Hepatocyte (in vitro differentiated cells): ENCODE measurements around the gene ANXA9. TPM values are rescaled to one million over a fixed set of nuclear protein-coding genes. Genes with fewer than 3 reads are reported as not detected.

ENCODE experiments used
- DNase-seq: peaks from one replicate; pipeline ENCODE4 v3.0.0-alpha.2; 2016; ENCODE audit warnings: low spot score
- H2AFZ ChIP-seq: fragments of 200-600 bp; sonication (generic); 2 replicates; pipeline ENCODE4 v1.6.0; 2016; ENCODE audit warnings: antibody characterized with exemption, mild to moderate bottlenecking
- H3K27ac ChIP-seq: fragments of 200-600 bp; sonication (generic); 2 replicates; pipeline ENCODE4 v1.5.1; 2016; ENCODE audit warnings: mild to moderate bottlenecking
- H3K27me3 ChIP-seq: fragments of 200-600 bp; sonication (generic); 2 replicates; pipeline ENCODE4 v1.6.1; 2016
- H3K36me3 ChIP-seq: fragments of 200-600 bp; sonication (generic); replicated peaks from 2 replicates; pipeline ENCODE4 v1.5.1; 2016; ENCODE audit warnings: low read depth; ENCODE audit not compliant: insufficient read depth
- H3K4me1 ChIP-seq: fragments of 200-600 bp; sonication (generic); 2 replicates; pipeline ENCODE4 v1.5.1; 2016; ENCODE audit warnings: mild to moderate bottlenecking, moderate library complexity; ENCODE audit not compliant: insufficient read depth
- H3K4me2 ChIP-seq: fragments of 200-600 bp; sonication (generic); 2 replicates; pipeline ENCODE4 v1.6.0; 2016
- H3K4me3 ChIP-seq: fragments of 200-600 bp; sonication (generic); 2 replicates; pipeline ENCODE4 v1.5.1; 2016; ENCODE audit warnings: mild to moderate bottlenecking
- H3K79me2 ChIP-seq: fragments of 200-600 bp; sonication (generic); 2 replicates; pipeline ENCODE4 v1.6.0; 2017; ENCODE audit warnings: mild to moderate bottlenecking
- H3K9me2 ChIP-seq: fragments of 200-600 bp; sonication (generic); replicated peaks from 2 replicates; pipeline ENCODE4 v1.6.0; 2017; ENCODE audit warnings: mild to moderate bottlenecking; ENCODE audit not compliant: insufficient read depth
- H3K9me3 ChIP-seq: fragments of 200-600 bp; sonication (generic); 2 replicates; pipeline ENCODE4 v1.5.1; 2016; ENCODE audit warnings: low read depth, mild to moderate bottlenecking
- H4K20me1 ChIP-seq: fragments of 200-600 bp; sonication (generic); 2 replicates; pipeline ENCODE4 v1.6.0; 2016; ENCODE audit warnings: mild to moderate bottlenecking; ENCODE audit not compliant: insufficient read depth, poor library complexity, severe bottlenecking
- CTCF ChIP-seq: fragments of 200-600 bp; sonication (generic); IDR thresholded peaks from 2 replicates; pipeline ENCODE4 v1.5.1; 2016; ENCODE audit warnings: antibody characterized with exemption, mild to moderate bottlenecking; ENCODE audit not compliant: poor library complexity
- EZH2 ChIP-seq: fragments of 200-600 bp; sonication (generic); IDR thresholded peaks from 2 replicates; pipeline ENCODE4 v1.6.1; 2016; ENCODE audit warnings: antibody characterized with exemption, mild to moderate bottlenecking, borderline replicate concordance
- EZH2phosphoT487 ChIP-seq: fragments of 200-600 bp; sonication (generic); IDR thresholded peaks from one replicate; pipeline ENCODE4 v1.6.1; 2018; ENCODE audit warnings: antibody characterized with exemption, mild to moderate bottlenecking, low read depth, moderate library complexity; ENCODE audit not compliant: unreplicated experiment, severe bottlenecking
- WGBS: methylation state at CpG from one replicate; pipeline ENCODE4 v1.1.6; 2016; ENCODE audit warnings: low lambda C conversion rate; ENCODE audit errors: missing lambda C conversion rate; 5-methylcytosine and 5-hydroxymethylcytosine counted together
- polyA plus RNA-seq: library from polyadenylated mRNA; unstranded; fragments of >200 nt; fragmentation: Nextera tagmentation; extraction: Ambion mirVana; gene quantifications from 2 replicates; pipeline ENCODE4 v1.2.1, GENCODE V29; 2016
- total RNA-seq: library from RNA; depleted of rRNA; stranded (reverse); fragments of >200 nt; gene quantifications from 2 replicates; pipeline ENCODE4 v1.2.3, GENCODE V29; 2014

Gene ANXA9
- total and polyA plus RNA-seq, 2 experiments from 2014 or later = 7.9 to 8.8 TPM

- Histone ChIP-seq H3K36me3 (no peaks in the 10 kb centered on the region), H3K4me2 (no peak within 1 kb of the TSS), H3K27ac (no peak within 1 kb of the TSS), H4K20me1 (no peaks in the 10 kb centered on the region), H3K9me3 (no peaks in the 10 kb centered on the region), H3K79me2 (no peaks in the 10 kb centered on the region), H3K4me1 (no peaks in the 10 kb centered on the region), H3K27me3 (no peaks in the 10 kb centered on the region), H3K4me3 (no peak within 1 kb of the TSS), H2AFZ (no peak within 1 kb of the TSS), H3K9me2 (no peaks in the 10 kb centered on the region)
- WGBS = 47% methylated on average over 2 of the region's 2 CpGs
- TF ChIP-seq EZH2phosphoT487 (no peak), CTCF (no peak), EZH2 (no peak)
- no peak for DNase-seq
Measured at GRCh38 chr1:151036356-151036755, 54.3 kb downstream of the ANXA9 start, which contains the start of gene BNIPL. TSS of gene BNIPL (plus strand) at chr1:151036586. CDS start at chr1:151036726, 140 bp downstream.

- TF ChIP-seq EZH2 (no peak), CTCF (no peak), EZH2phosphoT487 (no peak)
- Histone ChIP-seq H4K20me1 (no peaks in the 10 kb centered on the region), H2AFZ (no peak overlapping the region), H3K27ac (no peak overlapping the region), H3K9me2 (no peaks in the 10 kb centered on the region), H3K4me1 (no peaks in the 10 kb centered on the region), H3K27me3 (no peaks in the 10 kb centered on the region), H3K4me2 (no peak overlapping the region), H3K9me3 (no peaks in the 10 kb centered on the region), H3K79me2 (no peaks in the 10 kb centered on the region), H3K4me3 (no peak overlapping the region), H3K36me3 (no peaks in the 10 kb centered on the region)
- no peak for DNase-seq
- WGBS = 84% methylated on average over 6 of the region's 6 CpGs
Measured at GRCh38 chr1:151037032-151037431, 54.9 kb downstream of the ANXA9 start.

- Histone ChIP-seq H3K79me2 (no peaks in the 10 kb centered on the region), H3K9me3 (no peaks in the 10 kb centered on the region), H3K9me2 (no peaks in the 10 kb centered on the region), H3K27me3 (no peaks in the 10 kb centered on the region), H3K27ac (no peak overlapping the region), H3K4me3 (no peak overlapping the region), H3K4me2 (no peak overlapping the region), H3K36me3 (no peaks in the 10 kb centered on the region), H2AFZ (no peak overlapping the region), H4K20me1 (no peaks in the 10 kb centered on the region), H3K4me1 (no peaks in the 10 kb centered on the region)
- 85% methylated on average over 3 of the region's 3 CpGs for WGBS
- TF ChIP-seq EZH2phosphoT487 = no peak
- no peak for TF ChIP-seq EZH2
- TF ChIP-seq CTCF = no peak
- DNase-seq = no peak
Measured at GRCh38 chr1:151039521-151039920, 57.4 kb downstream of the ANXA9 start.

GRCh38 chr1:151043163-151043562 is 61.1 kb downstream of the ANXA9 start:
- no peaks in the 10 kb centered on the region for H3K4me1 ChIP-seq
- H3K79me2 ChIP-seq = no peaks in the 10 kb centered on the region
- no peaks in the 10 kb centered on the region for H3K27me3 ChIP-seq
- no peaks in the 10 kb centered on the region for H4K20me1 ChIP-seq
- TF ChIP-seq EZH2 (no peak), CTCF (no peak), EZH2phosphoT487 (no peak)
- no peak overlapping the region for H2AFZ ChIP-seq
- WGBS = 100% methylated on average over 1 of the region's 1 CpG
- no peak overlapping the region for H3K4me3 ChIP-seq
- H3K9me2 ChIP-seq = no peaks in the 10 kb centered on the region
- no peak overlapping the region for H3K4me2 ChIP-seq
- no peak overlapping the region for H3K27ac ChIP-seq
- no peak for DNase-seq
- H3K36me3 ChIP-seq = no peaks in the 10 kb centered on the region
- no peaks in the 10 kb centered on the region for H3K9me3 ChIP-seq
